GM21381 (cell line): Measurements from ENCODE around the gene ZNG1A.
"Not testable (repeated sequence)": the region's sequence is repeated elsewhere in the genome, so short reads cannot be mapped to it uniquely, and the experiment has no call there.

Source experiments
- ATAC-seq: cut with Tn5 transposase; IDR thresholded peaks from one replicate; pipeline ENCODE4 v1.9.1; 2021; ENCODE audit warnings: mild to moderate bottlenecking, moderate library complexity; ENCODE audit not compliant: unreplicated experiment

Gene ZNG1A

DNA sequence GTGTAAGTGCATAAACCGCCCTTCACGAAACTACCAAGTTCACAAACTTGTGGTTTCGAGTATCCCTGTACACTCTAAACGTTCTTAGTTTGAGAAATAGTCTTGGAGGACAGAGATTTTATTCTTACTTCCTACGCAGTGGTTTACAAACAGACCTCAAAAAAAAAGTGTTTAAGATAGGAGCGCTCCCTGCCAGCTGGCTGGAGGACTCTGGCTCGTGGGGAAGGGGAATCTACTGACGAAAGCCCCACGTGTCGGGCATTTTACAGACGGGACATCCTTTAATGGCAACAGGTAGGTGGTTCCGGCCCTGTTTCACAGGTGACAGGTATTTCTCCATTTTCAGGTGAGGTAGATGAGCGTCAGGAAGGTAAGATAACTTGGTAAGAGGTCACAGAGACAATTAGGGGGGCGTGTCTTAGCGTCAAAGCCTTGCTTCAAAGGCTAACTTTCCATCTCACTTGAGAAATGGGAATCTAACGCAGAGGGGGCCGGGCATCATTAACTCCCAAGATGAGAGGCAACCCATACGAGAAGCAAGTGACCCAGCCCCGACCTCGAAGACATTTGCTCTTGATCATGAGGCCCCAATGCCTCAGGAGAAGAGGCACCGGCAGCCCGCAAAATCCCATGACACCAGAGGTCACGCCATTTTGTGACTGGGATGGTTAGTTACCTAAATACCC, 573 bp downstream of the ZNG1A start:
- ATAC-seq = not testable (repeated sequence)

GRCh38 chr9:169757-170156, 9.1 kb downstream of the ZNG1A start:
- not testable (repeated sequence) for ATAC-seq

DNA sequence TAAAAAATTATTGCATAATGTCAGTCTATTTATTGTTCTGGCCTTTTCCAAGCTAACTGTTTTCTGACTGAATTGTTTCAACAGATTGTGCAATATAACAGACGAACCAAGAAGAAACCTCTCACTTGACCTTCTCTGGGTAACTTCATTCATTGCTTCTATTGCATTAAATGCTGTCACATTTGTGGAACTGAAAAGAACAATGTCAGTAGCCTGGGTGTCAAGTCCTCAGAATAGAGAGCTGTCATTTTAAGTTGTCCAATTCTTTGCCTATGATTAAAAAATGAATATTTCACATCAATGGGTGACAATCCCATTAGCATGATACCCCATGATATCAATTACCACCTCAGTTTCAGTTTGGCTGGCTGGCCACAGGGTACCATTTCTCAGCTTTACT, 19.0 kb downstream of the ZNG1A start:
- not testable (repeated sequence) for ATAC-seq

DNA sequence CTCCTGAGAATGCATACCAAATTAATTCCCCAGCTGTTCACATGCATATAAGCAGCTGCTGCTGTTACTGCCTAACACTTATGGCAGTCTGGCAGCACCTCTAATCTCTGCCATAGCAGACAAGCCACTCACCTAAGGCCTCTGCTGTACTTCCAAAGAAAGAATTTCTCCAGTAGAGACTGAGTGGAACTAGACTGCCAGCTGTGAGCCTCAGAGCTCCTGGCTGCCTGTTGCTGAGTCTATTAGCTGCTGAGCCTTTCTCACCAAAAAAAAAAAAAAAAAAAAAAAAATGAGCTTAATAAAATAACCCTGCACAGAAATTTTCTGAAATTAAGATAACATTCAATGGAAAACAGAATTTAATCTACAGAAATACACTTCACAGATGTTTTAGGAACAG, 27.7 kb downstream of the ZNG1A start:
- ATAC-seq = not testable (repeated sequence)

DNA sequence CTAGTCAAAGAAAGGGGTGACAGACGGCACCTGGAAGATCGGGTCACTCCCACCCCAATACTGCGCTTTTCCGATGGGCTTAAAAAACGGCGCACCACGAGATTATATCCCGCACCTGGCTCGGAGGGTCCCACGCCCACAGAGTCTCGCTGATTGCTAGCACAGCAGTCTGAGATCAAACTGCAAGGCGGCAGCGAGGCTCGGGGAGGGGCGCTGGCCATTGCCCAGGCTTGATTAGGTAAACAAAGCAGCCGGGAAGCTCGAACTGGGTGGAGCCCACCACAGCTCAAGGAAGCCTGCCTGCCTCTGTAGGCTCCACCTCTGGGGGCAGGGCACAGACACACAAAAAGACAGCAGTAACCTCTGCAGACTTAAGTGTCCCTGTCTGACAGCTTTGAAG, 39.0 kb downstream of the ZNG1A start:
- ATAC-seq = not testable (repeated sequence)

GRCh38 chr9:117995-118467, 60.8 kb downstream of the ZNG1A start, which contains the start of gene FOXD4:
Gene FOXD4, minus strand, starts transcription at chr9:118417. Its CDS starts 298 bp downstream, at chr9:118119.
- not testable (repeated sequence) for ATAC-seq

DNA sequence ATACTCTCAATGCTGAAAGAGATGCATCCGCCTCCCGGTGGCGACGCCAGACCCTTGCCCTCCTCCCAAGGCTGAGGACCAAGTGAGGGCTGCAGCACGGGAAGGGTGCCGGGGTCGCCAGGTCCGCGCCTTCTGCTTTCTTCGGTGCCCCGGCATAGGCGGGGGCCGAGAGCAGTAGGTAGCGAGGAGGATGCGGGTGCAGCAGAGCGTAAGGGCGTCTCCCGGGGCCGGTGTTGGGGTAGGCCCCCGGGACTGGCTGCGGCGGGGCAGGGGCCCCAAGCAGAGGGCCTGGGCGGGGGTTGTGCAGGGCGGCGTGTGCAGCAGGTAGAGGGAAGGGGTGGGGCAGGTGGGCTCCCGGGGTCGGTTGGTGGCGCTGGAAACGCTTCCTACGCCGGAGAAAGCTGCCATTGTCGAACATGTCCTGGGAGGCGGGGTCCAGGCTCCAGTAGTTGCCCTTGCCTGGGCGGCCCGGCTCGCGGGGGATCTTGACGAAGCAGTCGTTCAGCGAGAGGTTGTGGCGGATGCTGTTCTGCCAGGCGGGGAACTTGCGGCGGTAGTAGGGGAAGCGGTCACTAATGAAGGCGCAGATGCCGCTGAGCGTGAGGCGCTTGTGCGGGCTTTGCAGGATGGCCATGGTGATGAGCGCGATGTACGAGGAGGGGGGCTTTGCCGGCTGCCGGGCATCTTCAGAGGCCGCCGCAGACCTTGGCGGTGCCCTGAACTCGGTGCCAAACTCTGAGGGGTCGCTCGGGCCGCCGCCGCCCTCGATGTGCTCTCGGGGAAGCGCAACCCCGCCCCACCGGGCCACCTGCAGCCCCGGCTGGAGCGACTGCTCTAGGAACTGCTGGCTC, 61.5 kb downstream of the ZNG1A start:
- not testable (repeated sequence) for ATAC-seq

GRCh38 chr9:116239-117077, 62.4 kb downstream of the ZNG1A start:
- not testable (repeated sequence) for ATAC-seq

- not testable (repeated sequence) for ATAC-seq
These were observed 63.8 kb downstream of the ZNG1A start for GRCh38 chr9:115118-115451.

GRCh38 chr9:114267-115117, 64.4 kb downstream of the ZNG1A start:
- peak; percentile 26 for ATAC-seq

- ATAC-seq = peak; percentile 63
These were observed 65.2 kb downstream of the ZNG1A start for GRCh38 chr9:113468-114266.

DNA sequence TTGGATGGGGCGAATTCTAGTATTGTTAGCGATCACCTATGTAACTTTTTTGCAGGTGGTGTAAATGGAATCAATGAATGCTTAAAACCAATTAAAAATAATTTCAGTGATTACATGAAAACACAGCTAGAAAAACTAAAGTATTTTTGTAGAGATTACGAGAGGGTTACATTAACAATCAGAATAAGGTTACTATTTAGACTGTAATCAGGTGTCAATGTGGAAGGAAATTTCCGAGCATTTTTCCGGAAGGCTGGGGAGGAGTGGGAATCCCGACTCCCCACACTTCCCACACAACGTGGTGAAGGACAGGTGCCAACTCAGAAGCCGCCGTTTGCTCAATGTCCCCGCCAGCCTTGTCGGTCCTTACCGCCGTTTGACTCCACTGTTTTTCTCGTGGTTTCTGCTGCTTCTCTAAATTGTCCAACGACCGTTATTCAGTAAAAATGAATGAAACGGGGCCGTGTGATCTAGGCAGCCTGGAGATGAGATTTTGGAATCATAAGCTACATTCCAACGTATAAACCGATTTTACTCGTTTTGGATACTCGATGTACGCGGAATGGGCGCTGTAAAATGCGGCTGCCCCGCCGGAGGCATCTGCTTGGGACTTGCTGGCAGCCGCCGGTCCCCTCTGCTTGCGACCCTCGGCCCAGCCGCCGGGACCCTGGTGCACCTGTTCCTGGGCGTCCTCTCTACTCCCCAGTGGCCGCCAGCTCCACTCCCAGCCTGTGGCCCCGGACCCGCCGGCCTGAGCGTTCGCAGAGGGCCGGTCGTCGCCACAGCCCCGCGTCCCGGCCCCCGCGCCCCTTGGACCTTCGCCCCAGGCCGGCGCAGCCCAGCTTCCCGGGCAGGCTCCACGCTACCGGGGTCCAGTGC, 66.0 kb downstream of the ZNG1A start:
- not testable (repeated sequence) for ATAC-seq

DNA sequence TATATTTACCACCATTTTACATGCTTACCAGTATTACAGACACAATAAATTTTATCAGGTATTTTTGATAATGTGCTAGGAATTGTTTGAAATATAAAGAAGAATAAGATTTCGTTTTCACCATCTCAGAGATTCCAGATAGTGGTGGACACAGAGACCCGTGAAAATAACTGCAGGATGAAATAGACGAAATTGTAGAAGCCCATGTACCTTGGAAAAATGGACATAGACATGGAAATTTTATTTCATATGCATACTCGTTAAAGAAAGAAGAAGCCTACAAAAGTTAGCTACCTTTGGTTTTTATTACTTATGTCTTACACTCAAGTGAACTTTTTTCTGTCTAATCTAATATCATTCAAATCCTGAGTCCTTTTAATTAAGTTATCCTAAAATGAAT, 68.2 kb downstream of the ZNG1A start:
- not testable (repeated sequence) for ATAC-seq

GRCh38 chr9:109540-109939, 69.3 kb downstream of the ZNG1A start:
- ATAC-seq = not testable (repeated sequence)

- ATAC-seq = not testable (repeated sequence)
These were observed 69.9 kb downstream of the ZNG1A start for GRCh38 chr9:108742-109495.

DNA sequence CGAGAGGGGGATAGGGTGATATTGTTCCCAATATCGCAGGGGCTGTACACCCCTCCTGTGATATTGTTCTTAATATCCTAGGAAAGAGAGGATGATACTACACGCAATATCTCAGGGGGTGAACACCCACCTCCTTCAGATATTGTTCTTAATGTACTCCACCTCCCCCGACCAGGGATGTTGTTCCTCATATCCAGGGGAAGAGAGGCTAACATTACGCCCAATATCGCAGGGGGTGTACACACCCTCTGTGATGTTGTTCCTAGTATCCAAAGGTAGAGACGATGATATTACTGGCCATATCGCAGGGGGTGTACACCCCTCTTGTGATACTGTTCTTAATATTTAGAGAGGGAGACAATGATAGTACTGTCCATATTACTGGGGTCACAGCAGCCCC, 72.9 kb downstream of the ZNG1A start:
- ATAC-seq = not testable (repeated sequence)

GRCh38 chr9:100430-100829, 78.4 kb downstream of the ZNG1A start:
- not testable (repeated sequence) for ATAC-seq

DNA sequence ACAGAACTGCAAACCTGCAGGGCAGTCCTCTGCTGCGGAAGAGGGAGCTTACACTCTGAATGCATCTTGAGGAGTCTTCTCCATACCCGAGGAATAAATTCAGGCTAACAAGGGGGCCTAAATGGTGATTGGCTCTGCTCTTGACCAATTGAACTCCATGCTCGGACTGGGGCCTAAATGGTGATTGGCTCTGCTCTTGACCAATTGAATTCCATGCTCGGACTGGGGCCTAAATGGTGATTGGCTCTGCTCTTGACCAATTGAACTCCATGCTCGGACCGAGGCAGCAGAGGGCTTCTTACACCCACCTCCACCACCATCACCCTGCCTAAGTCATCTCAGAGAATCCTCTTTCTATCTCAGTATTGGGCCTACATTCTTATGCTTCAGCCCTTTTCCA, 79.0 kb downstream of the ZNG1A start:
- ATAC-seq = not testable (repeated sequence)
